ENCODE data around the gene PPP3CA. TPM values are rescaled to one million over a fixed set of nuclear protein-coding genes. Genes with fewer than 3 reads are reported as not detected.

Gene PPP3CA
- total RNA-seq, 1 donor from 2014 or later, result 77.1 TPM

GRCh38 chr4:101172369-101172768 is 175.0 kb downstream of the PPP3CA start:
- DNase-seq, result no peak

- DNase-seq, result no peak
Observed at GRCh38 chr4:101171747-101172146, 175.6 kb downstream of the PPP3CA start.

- peak; percentile 89 for DNase-seq
Observed at GRCh38 chr4:101169044-101170014, 178.0 kb downstream of the PPP3CA start.

GRCh38 chr4:101163936-101164335 is 183.4 kb downstream of the PPP3CA start:
- DNase-seq, result no peak

- no peak for DNase-seq
Observed at GRCh38 chr4:101162990-101163380, 184.3 kb downstream of the PPP3CA start.

- peak; percentile 24 for DNase-seq
Observed at GRCh38 chr4:101160792-101161592, 186.3 kb downstream of the PPP3CA start.

- no peak for DNase-seq
Observed at GRCh38 chr4:101158507-101158906, 188.8 kb downstream of the PPP3CA start.

- DNase-seq, result no peak
Observed at GRCh38 chr4:101158134-101158482, 189.2 kb downstream of the PPP3CA start.

- DNase-seq, result no peak
Observed at GRCh38 chr4:101157415-101158133, 189.8 kb downstream of the PPP3CA start.

- DNase-seq, result no peak
Observed at GRCh38 chr4:101156619-101157310, 190.6 kb downstream of the PPP3CA start.

GRCh38 chr4:101155945-101156344 is 191.4 kb downstream of the PPP3CA start:
- DNase-seq, result no peak

- DNase-seq, result peak; percentile 30
Observed at GRCh38 chr4:101155368-101155767, 192.0 kb downstream of the PPP3CA start.

- DNase-seq, result no peak
Observed at GRCh38 chr4:101153653-101154052, 193.7 kb downstream of the PPP3CA start.

- no peak for DNase-seq
Observed at GRCh38 chr4:101152521-101152920, 194.8 kb downstream of the PPP3CA start.

- no peak for DNase-seq
Observed at GRCh38 chr4:101148551-101148950, 198.8 kb downstream of the PPP3CA start.

- DNase-seq, result no peak
Observed at GRCh38 chr4:101147283-101147682, 200.0 kb downstream of the PPP3CA start.

GRCh38 chr4:101145021-101145420 is 202.3 kb downstream of the PPP3CA start:
- DNase-seq, result no peak

- no peak for DNase-seq
Observed at GRCh38 chr4:101142259-101142658, 205.1 kb downstream of the PPP3CA start.

- no peak for DNase-seq
Observed at GRCh38 chr4:101141855-101142254, 205.5 kb downstream of the PPP3CA start.

GRCh38 chr4:101141230-101141629 is 206.1 kb downstream of the PPP3CA start:
- DNase-seq, result no peak

GRCh38 chr4:101140228-101140627 is 207.1 kb downstream of the PPP3CA start:
- DNase-seq, result no peak
